B cell (primary cell): Measurements from ENCODE around the gene WDR64. TPM values are rescaled to one million over a fixed set of nuclear protein-coding genes. Genes with fewer than 3 reads are reported as not detected.

Experiments used
- ATAC-seq: fragments of 200-7000 bp; cut with Tn5 transposase; one replicate; pipeline ENCODE4 v1.10.0; 2021; ENCODE audit warnings: low read depth, mild to moderate bottlenecking, moderate number of reproducible peaks, moderate library complexity
- CTCF ChIA-PET: fragments of 350-600 bp; sonication (Branson Sonifier 250); formaldehyde crosslinking; loops from one replicate; lab custom pipeline; 2021; ENCODE audit warnings: antibody characterized with exemption, inconsistent platforms; lab: Charles Lee
- POLR2A ChIA-PET: fragments of 350-600 bp; sonication (Branson Sonifier 250); formaldehyde crosslinking; loops from one replicate; lab custom pipeline; 2021; ENCODE audit warnings: antibody characterized with exemption; lab: Charles Lee
- DNase-seq: peaks from one replicate; pipeline ENCODE4 v3.0.0; 2013
- H2AFZ ChIP-seq: 2 replicates; pipeline ENCODE4 v1.6.1; 2012; ENCODE audit warnings: mild to moderate bottlenecking, low read depth, low read length; ENCODE audit not compliant: insufficient read depth, poor library complexity, severe bottlenecking
- H3K27ac ChIP-seq, 2 donors: 1 replicate in 1 of 2; 2 replicates in 1 of 2; pipeline ENCODE4 v1.5.1; 2012 to 2013; ENCODE audit warnings: low read length in 2 of 2, mild to moderate bottlenecking in 2 of 2, moderate library complexity in 1 of 2
- H3K27me3 ChIP-seq, 4 experiments: fragments of 200-600 bp in 1 of 4; sonication (generic) in 1 of 4; replicated peaks in 1 of 4; 1 replicate in 2 of 4; 2 replicates in 2 of 4; pipeline versions ENCODE4 v1.6.1 to v1.7.0; 2013 to 2016; ENCODE audit warnings: low read length in 3 of 4, mild to moderate bottlenecking in 2 of 4, mixed read lengths in 1 of 4, moderate library complexity in 1 of 4; ENCODE audit not compliant: insufficient read depth in 4 of 4, control insufficient read depth in 3 of 4; ENCODE audit errors: control extremely low read depth in 1 of 4
- H3K36me3 ChIP-seq, 2 experiments: replicated peaks in 1 of 2; 1 replicate in 1 of 2; 2 replicates in 1 of 2; pipeline versions ENCODE4 v1.6.1 to v1.7.1; 2013; ENCODE audit warnings: low read length in 1 of 2; ENCODE audit not compliant: insufficient read depth in 2 of 2, control insufficient read depth in 1 of 2; ENCODE audit errors: control extremely low read depth in 1 of 2, extremely low read depth in 1 of 2
- H3K4me1 ChIP-seq, 2 donors: fragments of 200-600 bp in 1 of 2; sonication (generic) in 1 of 2; 1 replicate in 1 of 2; 2 replicates in 1 of 2; pipeline versions ENCODE4 v1.5.1 to v1.6.1; 2013 to 2017; ENCODE audit warnings: low read length in 2 of 2; ENCODE audit not compliant: control insufficient read depth in 2 of 2, insufficient read depth in 2 of 2
- H3K4me2 ChIP-seq: replicated peaks from 2 replicates; pipeline ENCODE3; 2012; ENCODE audit warnings: mild to moderate bottlenecking, low read depth, low read length; ENCODE audit not compliant: poor library complexity, severe bottlenecking
- H3K4me3 ChIP-seq, 5 experiments: fragments of 200-600 bp in 1 of 5; sonication (generic) in 1 of 5; 1 replicate in 3 of 5; 2 replicates in 2 of 5; pipeline versions ENCODE4 v1.5.1 to v1.7.0; 2011 to 2016; ENCODE audit warnings: low read length in 4 of 5, mild to moderate bottlenecking in 4 of 5, low read depth in 2 of 5, control low read depth in 1 of 5, moderate library complexity in 1 of 5; ENCODE audit not compliant: insufficient read depth in 1 of 5; ENCODE audit errors: control extremely low read depth in 1 of 5, extremely low read depth in 1 of 5
- H3K79me2 ChIP-seq: fragments of 200-600 bp; sonication (generic); one replicate; pipeline ENCODE4 v1.6.0; 2016; ENCODE audit warnings: low read length; ENCODE audit not compliant: control insufficient read depth, insufficient read depth
- H3K9ac ChIP-seq: fragments of 200-600 bp; sonication (generic); 2 replicates; pipeline ENCODE4 v1.6.1; 2017; ENCODE audit warnings: mild to moderate bottlenecking, low read length, moderate library complexity
- H3K9me3 ChIP-seq, 3 donors: one replicate each; pipeline versions ENCODE4 v1.6.1 to v1.7.1; 2013; ENCODE audit warnings: low read length in 2 of 3; ENCODE audit not compliant: control insufficient read depth in 2 of 3, insufficient read depth in 1 of 3; ENCODE audit errors: control extremely low read depth in 1 of 3
- H4K20me1 ChIP-seq: 2 replicates; pipeline ENCODE4 v1.6.0; 2012; ENCODE audit warnings: mild to moderate bottlenecking, low read length; ENCODE audit not compliant: insufficient read depth, control insufficient read depth, poor library complexity, severe bottlenecking
- H3K27ac Mint-ChIP-seq: one replicate; pipeline ENCODE4 v1.8.0; 2021; ENCODE audit warnings: mixed read lengths
- H3K27me3 Mint-ChIP-seq: one replicate; pipeline ENCODE4 v1.8.0; 2021; ENCODE audit warnings: mixed read lengths
- H3K4me1 Mint-ChIP-seq: one replicate; pipeline ENCODE4 v1.8.0; 2021; ENCODE audit warnings: mixed read lengths
- H3K4me3 Mint-ChIP-seq: one replicate; pipeline ENCODE4 v1.8.0; 2021; ENCODE audit warnings: mixed read lengths
- H3K9me3 Mint-ChIP-seq: one replicate; pipeline ENCODE4 v1.8.0; 2022; ENCODE audit warnings: mixed read lengths; ENCODE audit not compliant: insufficient read depth
- EZH2 ChIP-seq: IDR thresholded peaks from 2 replicates; pipeline ENCODE4 v1.6.1; 2012; ENCODE audit warnings: borderline replicate concordance, low read depth, mild to moderate bottlenecking, moderate library complexity, low read length; ENCODE audit not compliant: insufficient read depth, poor library complexity, severe bottlenecking
- WGBS: methylation state at CpG from one replicate; pipeline ENCODE4 v1.1.5; 2013; ENCODE audit warnings: missing lambda C conversion rate; ENCODE audit not compliant: insufficient coverage; 5-methylcytosine and 5-hydroxymethylcytosine counted together
- intact Hi-C: fragments of 100-400 bp; cut with micrococcal nuclease; formaldehyde crosslinking; loops from one replicate; pipeline ENCODE4 v1.10.0; 2022
- polyA plus RNA-seq: library from polyadenylated mRNA; depleted of rRNA; stranded (reverse); fragments of >200 nt; gene quantifications from 2 replicates; pipeline ENCODE4 v1.2.3, GENCODE V29; 2012
- total RNA-seq, 2 donors: library from RNA; stranded (reverse); fragments of 120-200 nt in 1 of 2; gene quantifications; 1 replicate in 1 of 2; 2 replicates in 1 of 2; pipeline versions ENCODE4 v1.2.3 to v1.2.4, GENCODE V29; 2013 to 2022
- TF ChIP-seq, protein P1 (sequence below): fragments of 200-600 bp; IDR thresholded peaks from one replicate; pipeline ENCODE4 v1.8.0; 2022; ENCODE audit warnings: antibody characterized with exemption, mild to moderate bottlenecking

The WDR64 gene
- total and polyA plus RNA-seq, 2 donors (not counting 1 experiment from before 2014, with no cell fraction given) = 0.13 TPM; not detected in 1

DNA sequence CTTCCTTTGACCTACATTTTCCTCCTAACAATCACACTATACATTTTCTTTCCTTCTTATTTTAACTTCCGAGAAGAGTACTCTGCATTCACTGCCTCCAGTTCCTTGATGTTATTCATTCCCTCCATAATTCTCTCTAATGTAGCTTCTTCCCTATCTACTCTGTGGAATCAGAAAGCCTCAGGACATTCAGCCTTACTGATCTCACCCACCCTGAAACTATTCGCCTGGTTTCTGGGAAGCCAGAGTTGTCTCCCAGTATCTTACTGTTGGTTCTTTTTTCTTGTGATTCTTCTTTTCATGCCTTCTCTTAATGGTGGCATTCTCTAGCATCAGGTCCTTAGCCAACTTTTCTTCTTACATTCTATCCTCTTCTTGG is 45.5 kb downstream of the WDR64 start:
- H3K9ac ChIP-seq = no peak overlapping the region
- intact Hi-C loops = no loop called here
- H2AFZ ChIP-seq = no peak overlapping the region
- ATAC-seq = no peak
- H3K4me1 Mint-ChIP-seq = no peaks in the 10 kb centered on the region
- H3K27me3 Mint-ChIP-seq = no peaks in the 10 kb centered on the region
- no peaks in the 10 kb centered on the region for H4K20me1 ChIP-seq
- TF ChIP-seq, protein P1, sequence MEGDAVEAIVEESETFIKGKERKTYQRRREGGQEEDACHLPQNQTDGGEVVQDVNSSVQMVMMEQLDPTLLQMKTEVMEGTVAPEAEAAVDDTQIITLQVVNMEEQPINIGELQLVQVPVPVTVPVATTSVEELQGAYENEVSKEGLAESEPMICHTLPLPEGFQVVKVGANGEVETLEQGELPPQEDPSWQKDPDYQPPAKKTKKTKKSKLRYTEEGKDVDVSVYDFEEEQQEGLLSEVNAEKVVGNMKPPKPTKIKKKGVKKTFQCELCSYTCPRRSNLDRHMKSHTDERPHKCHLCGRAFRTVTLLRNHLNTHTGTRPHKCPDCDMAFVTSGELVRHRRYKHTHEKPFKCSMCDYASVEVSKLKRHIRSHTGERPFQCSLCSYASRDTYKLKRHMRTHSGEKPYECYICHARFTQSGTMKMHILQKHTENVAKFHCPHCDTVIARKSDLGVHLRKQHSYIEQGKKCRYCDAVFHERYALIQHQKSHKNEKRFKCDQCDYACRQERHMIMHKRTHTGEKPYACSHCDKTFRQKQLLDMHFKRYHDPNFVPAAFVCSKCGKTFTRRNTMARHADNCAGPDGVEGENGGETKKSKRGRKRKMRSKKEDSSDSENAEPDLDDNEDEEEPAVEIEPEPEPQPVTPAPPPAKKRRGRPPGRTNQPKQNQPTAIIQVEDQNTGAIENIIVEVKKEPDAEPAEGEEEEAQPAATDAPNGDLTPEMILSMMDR = no peak
- no peak for TF ChIP-seq EZH2
- no peak overlapping the region for H3K4me2 ChIP-seq
- H3K4me3 ChIP-seq = no peak overlapping the region
- H3K36me3 ChIP-seq = no peaks in the 10 kb centered on the region
- no peak for DNase-seq
- H3K27ac ChIP-seq = no peak overlapping the region
- H3K27me3 ChIP-seq = peaks cover 0 to 5% (median 0%) of the 10 kb centered on the region in 4 experiments
- no peaks in the 10 kb centered on the region for H3K9me3 Mint-ChIP-seq
- no peak overlapping the region for H3K4me3 Mint-ChIP-seq
- no peaks in the 10 kb centered on the region for H3K4me1 ChIP-seq
- CTCF ChIA-PET = no interaction called here
- H3K79me2 ChIP-seq = no peaks in the 10 kb centered on the region
- WGBS = 100% methylated on average over 1 of the region's 2 CpGs
- no peak overlapping the region for H3K27ac Mint-ChIP-seq
- no peaks in the 10 kb centered on the region for H3K9me3 ChIP-seq
- POLR2A ChIA-PET = no interaction called here

DNA sequence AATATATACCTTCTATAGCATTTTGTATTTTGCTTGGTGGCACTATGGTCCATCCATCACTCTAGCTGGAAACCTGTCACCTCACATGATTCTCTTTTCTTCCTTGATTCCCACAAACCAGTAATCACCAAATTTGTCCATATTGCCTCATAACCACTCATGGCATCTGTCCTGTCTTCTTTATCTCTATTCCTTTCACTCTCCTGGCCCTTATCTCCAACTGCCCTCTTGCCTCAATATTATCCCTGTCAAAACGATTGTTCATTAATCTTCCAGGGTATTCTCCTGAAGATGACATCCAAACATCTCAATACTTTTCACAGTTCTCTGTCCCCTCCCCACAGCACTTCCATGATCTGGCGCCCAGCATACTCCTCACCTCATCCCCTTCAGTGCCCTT is 46.1 kb downstream of the WDR64 start:
- DNase-seq (no peak), ATAC-seq (no peak)
- Histone ChIP-seq H2AFZ (no peak overlapping the region), H3K4me3 (no peak overlapping the region), H3K27me3 (peaks cover 0 to 5% (median 0%) of the 10 kb centered on the region in 4 experiments), H3K27ac (no peak overlapping the region), H4K20me1 (no peaks in the 10 kb centered on the region), H3K9me3 (no peaks in the 10 kb centered on the region), H3K36me3 (no peaks in the 10 kb centered on the region), H3K9ac (no peak overlapping the region), H3K4me2 (no peak overlapping the region), H3K79me2 (no peaks in the 10 kb centered on the region), H3K4me1 (no peaks in the 10 kb centered on the region)
- no peak overlapping the region for H3K4me3 Mint-ChIP-seq
- intact Hi-C loops = no loop called here
- no peaks in the 10 kb centered on the region for H3K27me3 Mint-ChIP-seq
- H3K9me3 Mint-ChIP-seq = no peaks in the 10 kb centered on the region
- no peaks in the 10 kb centered on the region for H3K4me1 Mint-ChIP-seq
- H3K27ac Mint-ChIP-seq = no peak overlapping the region
- CTCF ChIA-PET = no interaction called here
- POLR2A ChIA-PET = no interaction called here
- WGBS = 95% methylated on average over 2 of the region's 2 CpGs
- TF ChIP-seq EZH2 = no peak
- TF ChIP-seq, protein P1 = no peak
